ENCODE results near the gene NASP. TPM values are rescaled to one million over a fixed set of nuclear protein-coding genes. Genes with fewer than 3 reads are reported as not detected.

The NASP gene
- total and polyA plus RNA-seq, 2 experiments from 2014 or later = 294 to 1,039 TPM

GRCh38 chr1:45654540-45655280 lies 70.9 kb downstream of the NASP start:
- Histone ChIP-seq H2AFZ (no peak overlapping the region), H4K20me1 (replicated peaks; ENCODE audit: insufficient read depth) (peaks cover 22% of the 10 kb centered on the region), H3F3A (replicated peaks; ENCODE audit: low read depth) (no peaks in the 10 kb centered on the region; the same call in 1 of the 2 replicates), H3K9me2 (ENCODE audit: insufficient read depth) (no peaks in the 10 kb centered on the region), H3K27ac (ENCODE audit: low read depth) (no peak overlapping the region), H3K4me1 (ENCODE audit: insufficient read depth) (no peaks in the 10 kb centered on the region), H3K4me3 (no peak overlapping the region), H3K36me3 (ENCODE audit: insufficient read depth) (peaks cover 71% of the 10 kb centered on the region), H3K27me3 (ENCODE audit: insufficient read depth) (no peaks in the 10 kb centered on the region), H3K4me2 (no peak overlapping the region), H3K79me2 (replicated peaks; ENCODE audit: insufficient read depth) (peaks cover 48% of the 10 kb centered on the region)
- H3K4me3 Mint-ChIP-seq = no peak overlapping the region
- DNase-seq (ENCODE audit: low spot score) (no peak), ATAC-seq (no peak)
- H3K36me3 Mint-ChIP-seq (ENCODE audit: low read depth) = peaks cover 90% of the 10 kb centered on the region
- H3K9me3 Mint-ChIP-seq = no peaks in the 10 kb centered on the region
- peaks cover 8% of the 10 kb centered on the region for H3K4me1 Mint-ChIP-seq
- H3K27ac Mint-ChIP-seq = no peak overlapping the region
- peaks cover 4% of the 10 kb centered on the region for H3K27me3 Mint-ChIP-seq (ENCODE audit: insufficient read depth, low read depth, poor library complexity)
- TF ChIP-seq POLR2AphosphoS5 (IDR thresholded peaks at IDR 0.05; ENCODE audit: low read depth) (no peak), STAT1 (IDR thresholded peaks at IDR 0.05; ENCODE audit: unreplicated experiment) (no peak), JUNB (IDR thresholded peaks at IDR 0.05; ENCODE audit: unreplicated experiment) (no peak), ZNF114 (CRISPR knock-in tag; IDR thresholded peaks at IDR 0.05) (no peak), REST (IDR thresholded peaks at IDR 0.05; ENCODE audit: unreplicated experiment) (no peak), ZNF331 (CRISPR knock-in tag; IDR thresholded peaks at IDR 0.05; ENCODE audit: low read depth) (no peak), CTCF (conservative IDR thresholded peaks at IDR 0.05; ENCODE audit: low read depth in 2 of 2) (no peak), ZNF462 (CRISPR knock-in tag; IDR thresholded peaks at IDR 0.05) (no peak), EZH2 (IDR thresholded peaks at IDR 0.05; ENCODE audit: low read depth, unreplicated experiment) (no peak), EZH2phosphoT487 (IDR thresholded peaks at IDR 0.05; ENCODE audit: unreplicated experiment) (no peak), CREB1 (CRISPR knock-in tag; IDR thresholded peaks at IDR 0.05; ENCODE audit: low read depth) (no peak), ETS1 (IDR thresholded peaks at IDR 0.05) (no peak), NANOG (IDR thresholded peaks at IDR 0.05; ENCODE audit: borderline replicate concordance) (no peak)
